Nephron (organoid): ENCODE results near the gene RCN1.
A peak's percentile ranks its signal among the peaks of the same experiment; 100 is the strongest.

Experiments used
- H3K27ac Mint-ChIP-seq, 3 experiments: 2 replicates each; pipeline ENCODE4 v1.8.0; 2020; ENCODE audit warnings: mixed read lengths in 3 of 3, mild to moderate bottlenecking in 2 of 3, moderate library complexity in 1 of 3
- H3K27me3 Mint-ChIP-seq: 2 replicates; pipeline ENCODE4 v1.8.0; 2021; ENCODE audit warnings: low read depth, mild to moderate bottlenecking, moderate library complexity, mixed read lengths
- H3K36me3 Mint-ChIP-seq: 2 replicates; pipeline ENCODE4 v1.8.0; 2020; ENCODE audit warnings: low read depth, mixed read lengths
- H3K4me1 Mint-ChIP-seq: 2 replicates; pipeline ENCODE4 v1.8.0; 2020; ENCODE audit warnings: mixed read lengths
- H3K4me3 Mint-ChIP-seq, 3 experiments: 2 replicates each; pipeline ENCODE4 v1.8.0; 2020; ENCODE audit warnings: mild to moderate bottlenecking in 3 of 3, mixed read lengths in 3 of 3, moderate library complexity in 2 of 3
- H3K9me3 Mint-ChIP-seq: 2 replicates; pipeline ENCODE4 v1.8.0; 2020; ENCODE audit warnings: mixed read lengths
- TF ChIP-seq, protein P1 (sequence below), 3 experiments: fragments of 200-600 bp; sonication (generic); IDR thresholded peaks; one replicate each; pipeline ENCODE4 v1.5.0; 2021; ENCODE audit warnings: antibody characterized with exemption in 3 of 3; ENCODE audit not compliant: unreplicated experiment in 3 of 3

Gene RCN1

DNA sequence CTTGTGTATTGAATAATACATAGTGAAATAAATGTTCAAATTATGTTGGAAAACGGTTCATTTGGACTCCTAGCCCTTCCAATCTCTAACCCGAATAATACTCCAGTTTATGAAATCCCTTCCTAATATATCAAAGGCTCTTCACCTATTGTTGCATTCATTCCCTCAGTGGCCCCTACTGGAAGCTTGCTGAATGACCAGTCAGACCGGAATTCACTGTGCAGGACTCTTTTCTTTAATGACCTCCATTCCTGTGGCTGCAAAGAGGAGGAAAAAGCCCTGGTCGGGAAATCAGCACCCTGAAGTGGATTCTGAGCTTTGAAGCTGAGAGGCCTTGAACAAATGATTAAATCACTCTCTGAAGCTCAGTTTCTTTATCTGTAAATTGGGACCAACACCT, 19.1 kb upstream of the RCN1 start:
- H3K9me3 Mint-ChIP-seq: no peaks in the 10 kb centered on the region
- peaks cover 9% of the 10 kb centered on the region for H3K4me1 Mint-ChIP-seq
- H3K36me3 Mint-ChIP-seq: no peaks in the 10 kb centered on the region
- H3K27ac Mint-ChIP-seq: no peak overlapping the region
- no peak overlapping the region for H3K4me3 Mint-ChIP-seq
- peaks cover 13% of the 10 kb centered on the region for H3K27me3 Mint-ChIP-seq
- TF ChIP-seq, protein P1, sequence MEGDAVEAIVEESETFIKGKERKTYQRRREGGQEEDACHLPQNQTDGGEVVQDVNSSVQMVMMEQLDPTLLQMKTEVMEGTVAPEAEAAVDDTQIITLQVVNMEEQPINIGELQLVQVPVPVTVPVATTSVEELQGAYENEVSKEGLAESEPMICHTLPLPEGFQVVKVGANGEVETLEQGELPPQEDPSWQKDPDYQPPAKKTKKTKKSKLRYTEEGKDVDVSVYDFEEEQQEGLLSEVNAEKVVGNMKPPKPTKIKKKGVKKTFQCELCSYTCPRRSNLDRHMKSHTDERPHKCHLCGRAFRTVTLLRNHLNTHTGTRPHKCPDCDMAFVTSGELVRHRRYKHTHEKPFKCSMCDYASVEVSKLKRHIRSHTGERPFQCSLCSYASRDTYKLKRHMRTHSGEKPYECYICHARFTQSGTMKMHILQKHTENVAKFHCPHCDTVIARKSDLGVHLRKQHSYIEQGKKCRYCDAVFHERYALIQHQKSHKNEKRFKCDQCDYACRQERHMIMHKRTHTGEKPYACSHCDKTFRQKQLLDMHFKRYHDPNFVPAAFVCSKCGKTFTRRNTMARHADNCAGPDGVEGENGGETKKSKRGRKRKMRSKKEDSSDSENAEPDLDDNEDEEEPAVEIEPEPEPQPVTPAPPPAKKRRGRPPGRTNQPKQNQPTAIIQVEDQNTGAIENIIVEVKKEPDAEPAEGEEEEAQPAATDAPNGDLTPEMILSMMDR (IDR thresholded peaks at IDR 0.05; ENCODE audit: unreplicated experiment in 3 of 3): peak; percentile 39 to 47 (median 43)

DNA sequence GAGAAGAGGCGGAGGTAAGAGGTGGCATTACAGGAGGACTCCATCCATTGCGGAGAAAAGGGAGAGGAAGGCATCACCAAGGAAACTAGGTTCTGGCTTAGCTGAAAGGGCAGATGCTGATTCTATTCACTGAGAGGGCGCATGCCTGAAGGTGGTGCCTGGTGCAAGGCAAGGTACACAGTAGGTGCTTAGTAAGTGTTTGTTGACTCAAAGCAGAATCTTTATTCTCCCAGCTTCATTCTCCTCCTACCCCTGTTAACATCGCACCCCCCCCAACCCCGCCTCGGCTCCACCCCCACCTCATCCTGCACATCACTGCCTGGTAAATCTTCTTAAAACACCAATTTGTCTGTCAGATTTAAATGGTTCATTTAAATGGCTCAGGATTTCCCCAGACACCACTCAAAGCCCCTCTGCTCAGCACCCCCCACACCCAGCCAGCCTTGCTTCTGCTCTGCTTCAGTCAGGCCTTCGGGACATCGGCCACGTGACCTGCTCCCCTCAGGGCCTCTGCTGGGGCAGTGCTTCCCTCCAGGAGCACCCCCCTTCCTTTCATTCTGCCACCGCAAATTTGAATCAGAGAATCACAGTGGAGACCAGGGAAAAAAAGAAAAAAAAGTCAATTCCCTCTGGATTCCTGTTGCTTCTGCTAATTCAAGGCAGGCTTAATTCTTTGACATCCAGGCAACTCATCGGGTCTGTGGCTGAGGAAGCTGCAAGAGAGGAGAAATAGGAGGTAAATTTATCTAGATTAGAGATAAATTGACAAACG, 17.8 kb upstream of the RCN1 start:
- no peaks in the 10 kb centered on the region for H3K36me3 Mint-ChIP-seq
- H3K4me3 Mint-ChIP-seq: no peak overlapping the region
- peaks cover 5% of the 10 kb centered on the region for H3K9me3 Mint-ChIP-seq
- H3K27ac Mint-ChIP-seq: no peak overlapping the region
- TF ChIP-seq, protein P1 (IDR thresholded peaks at IDR 0.05; ENCODE audit: unreplicated experiment in 3 of 3): no peak
- peaks cover 19% of the 10 kb centered on the region for H3K27me3 Mint-ChIP-seq
- H3K4me1 Mint-ChIP-seq: peaks cover 9% of the 10 kb centered on the region

DNA sequence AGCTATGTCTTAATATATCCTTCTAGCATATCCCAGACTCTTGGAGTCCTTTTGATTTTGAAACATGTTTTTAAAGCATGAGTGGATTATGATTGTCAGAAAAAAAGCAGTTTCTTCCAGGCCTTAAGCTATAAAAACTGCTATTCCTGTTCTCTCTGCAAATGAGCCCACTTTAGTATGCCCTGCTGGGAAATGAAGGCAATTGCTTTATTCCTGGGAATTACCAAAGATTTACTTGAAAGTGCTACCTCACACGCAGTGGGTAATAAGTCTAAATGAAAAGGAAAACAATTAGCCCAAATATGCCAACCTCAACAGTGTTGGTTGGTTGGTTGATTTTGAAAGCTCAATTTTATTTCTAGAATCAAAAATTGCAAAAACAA, 17.2 kb upstream of the RCN1 start:
- TF ChIP-seq, protein P1 (IDR thresholded peaks at IDR 0.05; ENCODE audit: unreplicated experiment in 3 of 3): no peak
- peaks cover 19% of the 10 kb centered on the region for H3K27me3 Mint-ChIP-seq
- H3K4me3 Mint-ChIP-seq: no peak overlapping the region
- H3K4me1 Mint-ChIP-seq: peaks cover 9% of the 10 kb centered on the region
- peaks cover 5% of the 10 kb centered on the region for H3K9me3 Mint-ChIP-seq
- no peaks in the 10 kb centered on the region for H3K36me3 Mint-ChIP-seq
- H3K27ac Mint-ChIP-seq: no peak overlapping the region

DNA sequence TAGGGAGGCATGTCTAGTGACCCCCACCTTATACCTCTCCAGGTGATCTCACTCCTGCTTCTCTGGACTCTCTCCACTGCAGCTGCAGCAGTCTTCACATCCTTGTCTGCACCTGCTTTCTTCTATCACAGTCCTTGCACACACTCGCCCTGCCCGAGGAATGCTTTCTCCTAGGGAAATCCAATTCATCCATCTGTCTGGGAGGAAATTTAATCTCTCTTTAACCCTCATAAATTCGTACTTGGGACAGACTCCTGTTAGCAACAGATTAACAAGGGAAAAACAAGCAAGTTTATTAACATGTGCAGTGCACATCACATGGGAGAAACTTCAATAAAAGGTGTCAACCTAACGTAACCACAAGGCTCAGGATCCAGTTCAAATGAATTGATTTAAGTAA, 11.3 kb upstream of the RCN1 start:
- TF ChIP-seq, protein P1 (IDR thresholded peaks at IDR 0.05; ENCODE audit: unreplicated experiment in 3 of 3): no peak
- peak overlapping the region; percentile 46 to 90 (median 86) for H3K27ac Mint-ChIP-seq
- H3K36me3 Mint-ChIP-seq: no peaks in the 10 kb centered on the region
- peaks cover 39% of the 10 kb centered on the region for H3K4me1 Mint-ChIP-seq
- peak overlapping the region in 1 of 3 experiments; percentile 4 for H3K4me3 Mint-ChIP-seq
- peaks cover 13% of the 10 kb centered on the region for H3K9me3 Mint-ChIP-seq
- peaks cover 16% of the 10 kb centered on the region for H3K27me3 Mint-ChIP-seq

DNA sequence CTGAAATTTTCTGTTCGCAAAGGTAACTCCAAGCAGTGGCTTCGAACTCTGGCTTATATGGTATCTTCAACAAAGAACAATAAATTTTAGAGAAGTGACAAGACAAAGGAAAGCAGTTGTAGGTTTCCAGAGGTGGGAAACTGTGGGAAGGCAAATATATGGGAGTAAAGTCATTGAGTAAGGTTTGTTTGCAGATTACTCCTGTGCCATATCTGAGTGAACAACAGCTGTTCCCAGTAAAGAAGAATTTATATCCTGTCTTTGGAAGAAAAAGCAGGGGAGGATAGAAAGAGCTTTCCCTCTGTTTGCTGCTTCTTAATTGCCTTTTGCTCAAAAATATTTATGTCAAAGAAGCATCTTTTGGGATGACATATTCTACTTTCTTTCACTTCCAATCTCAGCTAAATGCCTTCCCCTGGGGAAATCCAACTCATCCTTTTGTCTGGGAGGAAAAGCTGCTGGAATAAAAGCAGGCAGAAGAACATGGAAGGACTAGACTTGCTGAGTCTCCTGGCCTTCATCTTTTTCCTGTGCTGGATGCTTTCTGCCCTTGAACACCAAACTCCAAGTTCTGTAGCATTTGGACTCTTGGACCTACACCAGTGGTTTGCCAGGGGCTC, 10.4 kb upstream of the RCN1 start:
- Mint-ChIP-seq H3K4me3 (no peak overlapping the region), H3K4me1 (peaks cover 39% of the 10 kb centered on the region), H3K27ac (peak overlapping the region; percentile 46 to 90 (median 86)), H3K36me3 (no peaks in the 10 kb centered on the region), H3K27me3 (peaks cover 16% of the 10 kb centered on the region), H3K9me3 (peaks cover 15% of the 10 kb centered on the region)
- TF ChIP-seq, protein P1 (IDR thresholded peaks at IDR 0.05; ENCODE audit: unreplicated experiment in 3 of 3): no peak
